HG03432 (cell line): ENCODE data around the gene CKAP4.
"Not testable (repeated sequence)": the region's sequence is repeated elsewhere in the genome, so short reads cannot be mapped to it uniquely, and the experiment has no call there.

Experiments used
- ATAC-seq: cut with Tn5 transposase; IDR thresholded peaks from one replicate; pipeline ENCODE4 v1.9.1; 2021; ENCODE audit warnings: mild to moderate bottlenecking, moderate library complexity; ENCODE audit not compliant: unreplicated experiment

Gene CKAP4, protein sequence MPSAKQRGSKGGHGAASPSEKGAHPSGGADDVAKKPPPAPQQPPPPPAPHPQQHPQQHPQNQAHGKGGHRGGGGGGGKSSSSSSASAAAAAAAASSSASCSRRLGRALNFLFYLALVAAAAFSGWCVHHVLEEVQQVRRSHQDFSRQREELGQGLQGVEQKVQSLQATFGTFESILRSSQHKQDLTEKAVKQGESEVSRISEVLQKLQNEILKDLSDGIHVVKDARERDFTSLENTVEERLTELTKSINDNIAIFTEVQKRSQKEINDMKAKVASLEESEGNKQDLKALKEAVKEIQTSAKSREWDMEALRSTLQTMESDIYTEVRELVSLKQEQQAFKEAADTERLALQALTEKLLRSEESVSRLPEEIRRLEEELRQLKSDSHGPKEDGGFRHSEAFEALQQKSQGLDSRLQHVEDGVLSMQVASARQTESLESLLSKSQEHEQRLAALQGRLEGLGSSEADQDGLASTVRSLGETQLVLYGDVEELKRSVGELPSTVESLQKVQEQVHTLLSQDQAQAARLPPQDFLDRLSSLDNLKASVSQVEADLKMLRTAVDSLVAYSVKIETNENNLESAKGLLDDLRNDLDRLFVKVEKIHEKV

DNA sequence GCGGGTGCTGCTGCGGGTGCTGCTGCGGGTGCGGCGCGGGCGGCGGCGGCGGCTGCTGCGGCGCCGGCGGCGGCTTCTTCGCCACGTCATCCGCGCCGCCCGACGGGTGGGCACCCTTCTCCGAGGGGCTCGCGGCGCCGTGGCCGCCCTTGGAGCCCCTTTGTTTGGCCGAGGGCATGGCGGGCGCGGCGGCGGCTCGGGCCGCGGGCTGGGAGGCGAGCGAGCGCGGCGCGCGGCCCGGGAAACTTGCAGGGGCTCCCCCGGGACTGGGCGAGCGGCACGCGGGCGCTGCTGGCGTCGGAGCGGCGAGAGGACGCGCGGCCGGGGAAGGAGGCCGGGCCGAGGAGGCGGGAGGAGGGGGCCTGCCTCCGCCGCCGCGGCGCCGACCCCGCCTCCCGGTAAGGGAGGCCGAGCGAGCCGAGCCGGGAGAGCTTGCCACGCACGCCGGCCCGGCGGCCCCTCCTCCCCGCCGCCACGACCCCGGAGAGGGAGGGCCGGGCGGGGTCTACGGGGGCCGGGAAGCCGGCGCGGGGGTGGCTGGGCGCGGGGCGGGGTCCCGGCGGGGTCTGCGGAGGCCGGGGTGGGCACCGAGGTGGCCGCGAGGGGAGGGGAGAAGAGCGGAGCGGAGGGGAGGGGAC, at the start of gene CKAP4:
CKAP4 (minus strand) TSS at position 347 of the 638 bp plus-strand sequence; CDS start at position 178, 169 bp downstream.
- peak; percentile 62 for ATAC-seq

DNA sequence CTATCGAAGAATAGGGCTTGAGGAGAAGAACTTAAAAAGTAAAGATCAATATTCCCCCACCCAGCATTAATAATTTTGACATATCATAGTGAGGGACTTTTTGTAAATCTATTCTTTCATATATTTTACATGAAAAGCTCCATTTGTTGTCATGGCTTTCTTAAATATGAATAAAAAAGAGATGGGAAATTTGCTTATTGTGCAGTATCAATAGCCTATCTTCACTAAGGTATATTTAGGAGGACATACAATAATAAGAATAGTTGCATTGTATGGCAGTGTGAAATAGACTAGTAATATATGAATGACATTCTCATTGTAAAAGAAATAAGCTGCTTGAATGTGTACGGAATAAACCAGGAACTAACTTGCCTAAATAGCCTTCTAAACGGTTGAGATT, 49.3 kb upstream of the CKAP4 start:
- no peak for ATAC-seq

DNA sequence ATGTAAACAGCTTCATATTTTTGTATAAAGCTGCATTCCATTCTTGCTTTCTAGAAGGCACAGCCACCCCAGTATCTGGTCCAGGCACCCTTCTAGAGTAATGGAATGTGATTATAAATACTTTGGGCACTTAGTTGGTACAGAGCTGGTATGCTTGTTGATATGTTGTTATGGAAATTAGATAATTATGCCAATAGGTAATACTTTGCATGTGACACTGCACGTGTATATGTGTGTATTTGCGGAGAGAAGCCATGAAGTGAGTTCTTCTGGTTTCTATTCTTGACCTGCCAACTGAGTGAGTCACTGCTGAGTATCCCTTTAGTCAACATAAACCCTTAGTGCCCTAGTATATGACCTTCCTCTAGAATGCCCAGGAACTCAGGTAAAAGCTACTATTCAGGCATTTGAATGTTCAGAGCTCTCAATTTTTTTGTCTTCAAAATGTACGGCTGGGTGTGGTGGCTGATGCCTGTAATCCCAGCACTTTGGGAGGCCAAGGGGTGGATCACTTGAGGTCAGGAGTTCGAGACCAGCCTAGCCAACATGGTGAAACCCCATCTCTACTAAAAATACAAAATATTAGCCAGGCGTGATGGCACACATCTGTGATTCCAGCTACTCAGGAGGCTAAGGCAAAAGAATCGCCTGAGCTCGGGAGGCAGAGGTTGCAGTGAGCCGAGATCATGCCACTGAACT, 48.5 kb upstream of the CKAP4 start:
- no peak for ATAC-seq

DNA sequence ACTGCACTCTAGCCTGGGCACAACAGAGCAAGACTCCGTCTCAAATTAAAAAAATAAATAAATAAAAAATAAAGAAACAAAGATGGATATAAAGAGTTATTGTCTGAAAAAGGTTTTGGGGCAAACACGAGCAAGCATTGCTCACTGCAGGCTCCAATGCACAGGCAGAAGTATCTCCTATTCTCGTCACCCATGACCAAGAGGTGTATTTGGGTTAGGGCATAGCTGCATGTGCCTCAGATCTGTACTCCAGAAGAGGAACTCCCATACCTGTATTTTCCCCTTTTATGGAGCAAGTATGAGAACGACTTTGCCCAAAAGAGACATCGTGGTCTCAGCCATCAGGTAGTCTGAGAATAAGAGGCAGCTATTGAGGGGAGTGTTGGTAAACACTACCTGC, 44.5 kb upstream of the CKAP4 start:
- ATAC-seq: no peak

DNA sequence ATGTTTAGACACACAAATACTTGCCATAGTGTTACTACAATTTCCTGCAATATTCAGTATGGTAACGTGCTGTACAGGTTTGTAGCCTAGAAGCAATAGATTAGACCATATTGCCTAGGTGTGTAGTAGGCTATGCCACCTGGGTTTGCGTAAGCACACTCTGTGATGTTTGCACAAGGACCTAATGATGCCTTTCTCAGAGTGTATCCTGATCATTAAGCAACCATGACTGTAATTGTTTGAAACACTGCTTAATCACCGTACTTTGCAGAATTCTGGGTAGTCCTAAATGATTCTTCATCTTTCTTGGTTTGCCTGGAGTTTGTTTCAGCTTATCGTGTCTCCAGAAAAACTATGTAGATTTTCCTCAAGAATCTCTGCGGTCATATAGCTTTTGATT, 43.5 kb upstream of the CKAP4 start:
- ATAC-seq: no peak

DNA sequence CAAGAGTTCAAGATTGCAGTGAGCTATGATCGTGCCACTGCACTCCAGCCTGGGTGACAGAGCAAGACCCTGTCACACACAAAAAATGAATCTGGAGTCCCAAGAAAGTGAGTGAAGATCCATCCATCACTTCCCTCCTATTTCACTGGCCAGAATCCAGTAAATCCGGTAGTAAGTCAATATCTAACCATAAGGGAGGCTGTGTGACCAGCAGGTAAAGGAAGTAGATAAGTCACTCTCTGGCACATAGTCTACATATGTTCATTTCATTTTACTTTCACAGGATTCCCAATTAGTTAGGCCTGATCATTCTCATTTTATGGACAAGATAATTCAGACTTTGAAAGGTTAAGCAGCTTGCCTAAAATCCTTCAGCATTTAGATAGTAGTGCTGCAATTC, 42.8 kb upstream of the CKAP4 start:
- no peak for ATAC-seq

DNA sequence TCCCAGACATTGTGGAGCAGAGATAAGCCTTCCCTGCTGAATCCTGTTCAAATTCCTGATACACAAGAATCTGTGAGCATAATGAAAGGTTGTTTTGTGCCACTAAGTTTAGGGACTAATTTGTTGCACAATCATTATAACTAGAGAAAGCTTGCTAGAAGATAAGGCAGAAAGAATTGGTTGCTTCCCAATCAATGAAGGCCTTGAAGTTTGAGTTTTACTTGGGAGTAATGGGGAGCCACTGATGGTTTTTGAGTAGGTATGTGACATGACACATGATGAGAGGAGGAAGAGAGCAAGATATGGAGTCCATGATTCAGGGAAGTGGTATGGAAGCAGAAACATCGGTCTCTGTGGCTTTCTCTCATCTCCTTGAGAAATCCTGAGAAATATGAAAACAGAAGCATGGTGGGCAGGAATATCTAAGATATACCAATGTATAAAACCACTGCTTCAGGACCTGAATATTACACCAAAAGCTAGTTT, 41.4 kb upstream of the CKAP4 start:
- no peak for ATAC-seq

DNA sequence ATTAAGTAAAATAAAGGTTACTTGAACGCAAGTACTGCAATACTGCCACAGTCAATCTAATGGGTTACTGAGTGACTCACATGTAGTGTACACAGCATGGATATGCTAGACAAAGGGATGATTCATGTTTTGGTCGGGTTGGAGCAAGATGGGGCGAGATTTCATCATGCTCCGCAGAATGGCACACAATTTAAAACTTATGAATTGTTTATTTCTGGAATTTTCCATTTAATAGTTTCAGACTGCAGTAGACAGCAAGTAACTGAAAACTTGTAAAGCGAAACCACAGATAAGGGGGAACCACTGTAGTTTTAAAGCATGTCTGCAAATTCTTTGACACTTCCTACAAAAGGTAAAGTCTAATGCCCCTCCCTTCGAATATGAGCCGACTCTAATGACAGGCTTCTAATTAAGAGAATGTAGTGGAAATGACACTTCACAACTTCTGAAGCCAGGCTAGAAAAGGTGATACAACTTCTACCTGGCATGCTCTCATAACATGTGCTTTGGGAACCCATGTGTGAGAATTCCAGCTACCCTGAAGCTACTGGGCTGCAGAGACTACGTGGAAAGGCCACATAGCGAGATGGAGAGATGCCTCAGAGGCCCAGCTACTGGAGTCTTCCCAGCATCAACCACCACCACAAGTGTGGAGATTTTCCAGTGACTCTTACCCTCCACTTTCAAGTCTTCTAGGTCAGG, 40.8 kb upstream of the CKAP4 start:
- ATAC-seq: no peak

DNA sequence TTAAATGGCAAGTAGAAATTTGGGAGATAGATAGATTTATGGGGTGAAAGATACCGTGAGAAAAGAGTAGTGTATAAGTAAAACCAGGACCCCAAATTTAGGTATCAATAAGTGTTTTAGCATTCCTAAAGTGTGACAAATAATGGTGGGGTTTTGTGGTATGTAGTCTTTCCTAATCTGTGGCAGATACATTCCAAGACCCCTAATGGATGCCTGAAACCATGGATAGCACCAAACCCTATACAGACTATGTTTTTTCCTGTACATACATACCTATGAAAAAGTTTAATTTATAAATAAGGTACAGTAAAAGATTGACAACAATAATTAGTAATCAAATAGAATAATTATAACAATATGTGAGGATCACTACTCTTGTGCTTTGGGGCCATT, 40.3 kb upstream of the CKAP4 start:
- no peak for ATAC-seq

DNA sequence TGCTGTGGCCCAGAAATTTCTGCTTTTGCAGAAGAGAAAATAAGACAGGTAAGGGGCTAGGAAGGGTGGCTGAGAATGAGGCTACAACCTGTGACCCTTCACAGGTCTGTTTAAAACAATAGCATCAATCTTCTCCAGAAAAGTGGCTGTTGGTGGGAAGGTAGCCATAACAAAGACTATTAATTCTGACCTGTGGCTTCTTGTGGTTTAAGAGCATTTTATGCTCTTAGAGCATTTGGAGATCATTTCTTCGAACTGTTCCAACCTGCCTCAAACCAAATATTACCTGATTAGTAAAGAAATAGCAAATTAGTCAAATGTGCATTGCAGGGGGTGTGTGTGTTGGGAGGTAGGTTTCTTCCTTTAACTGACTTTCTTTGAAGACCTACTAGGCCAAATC, 39.5 kb upstream of the CKAP4 start:
- ATAC-seq: no peak

DNA sequence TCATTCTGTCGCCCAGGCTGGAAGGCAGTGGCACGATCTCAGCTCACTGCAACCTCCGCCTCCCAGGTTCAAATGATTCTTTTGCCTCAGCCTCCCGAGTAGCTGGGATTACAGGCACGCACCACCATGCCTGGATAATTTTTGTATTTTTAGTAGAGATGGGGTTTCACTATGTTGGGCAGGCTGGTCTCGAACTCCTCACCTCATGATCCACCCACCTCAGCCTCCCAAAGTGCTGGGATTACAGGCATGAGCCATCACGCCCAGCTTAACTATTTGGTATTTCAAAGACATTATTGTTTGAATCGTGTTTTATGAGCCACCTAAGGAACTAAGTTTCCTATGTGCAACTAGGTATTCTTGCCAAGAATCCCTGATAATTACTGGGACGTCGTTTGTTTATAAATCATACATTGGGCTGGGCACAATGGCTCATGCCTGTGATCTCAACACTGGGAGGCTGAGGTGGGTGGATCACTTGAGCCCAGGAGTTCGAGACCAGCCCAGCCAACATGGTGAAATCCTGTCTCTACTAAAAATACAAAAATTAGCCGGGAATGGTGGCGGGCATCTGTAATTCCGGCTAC, 38.8 kb upstream of the CKAP4 start:
- ATAC-seq: not testable (repeated sequence)

DNA sequence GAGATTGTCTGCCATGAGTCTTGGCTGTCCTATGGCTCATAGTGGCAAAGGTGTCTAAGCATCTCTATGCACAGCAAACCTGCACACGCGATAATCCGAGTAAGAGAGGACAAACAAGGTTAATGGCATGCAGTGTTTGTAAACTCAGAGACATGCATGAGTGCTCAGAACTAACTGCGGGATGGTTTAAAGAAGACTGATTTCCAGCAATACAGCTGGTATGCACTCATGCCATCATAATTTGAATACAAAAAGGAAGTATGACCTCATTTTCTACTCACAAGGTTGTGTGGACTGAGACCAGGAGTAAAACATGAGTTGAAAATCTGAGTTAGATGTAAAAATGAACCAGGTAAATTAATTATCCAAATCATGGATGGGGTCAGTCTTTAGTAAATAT, 38.2 kb upstream of the CKAP4 start:
- ATAC-seq: no peak

DNA sequence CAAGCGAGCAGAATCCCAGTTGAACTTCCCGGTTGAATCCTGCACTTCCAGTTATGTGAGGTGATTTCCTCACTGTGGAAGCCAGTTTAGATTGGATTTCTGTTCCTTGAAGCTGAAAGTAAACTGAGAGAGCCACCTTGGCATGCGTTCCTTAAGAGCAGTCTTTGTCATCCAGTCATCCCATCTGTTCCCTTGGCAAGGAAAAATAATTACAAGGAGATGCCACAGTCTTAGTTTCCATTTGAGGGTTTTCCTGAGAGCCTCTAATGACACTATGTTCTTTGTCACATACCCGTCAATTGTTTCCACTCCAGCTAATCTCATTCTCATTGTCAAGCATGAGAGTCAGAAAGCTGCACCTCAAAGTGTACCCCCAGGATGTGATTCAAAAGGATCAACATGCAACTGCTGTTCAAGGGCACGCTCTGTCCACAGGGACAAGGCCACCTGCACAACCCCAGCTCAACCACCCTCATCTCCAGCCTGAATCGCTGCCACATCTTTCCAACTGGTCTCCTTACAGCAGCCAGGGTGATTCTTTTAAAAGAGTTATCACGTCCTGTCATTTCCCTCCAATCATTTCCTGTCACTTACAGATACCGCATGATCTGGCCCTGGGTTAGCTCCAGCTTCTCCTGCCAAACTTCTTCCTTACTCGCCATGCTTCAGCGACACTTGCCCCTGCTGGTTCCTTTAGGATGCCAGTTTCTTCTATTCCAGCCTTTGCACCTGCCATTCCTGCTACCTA, 36.7 kb upstream of the CKAP4 start:
- ATAC-seq: no peak

DNA sequence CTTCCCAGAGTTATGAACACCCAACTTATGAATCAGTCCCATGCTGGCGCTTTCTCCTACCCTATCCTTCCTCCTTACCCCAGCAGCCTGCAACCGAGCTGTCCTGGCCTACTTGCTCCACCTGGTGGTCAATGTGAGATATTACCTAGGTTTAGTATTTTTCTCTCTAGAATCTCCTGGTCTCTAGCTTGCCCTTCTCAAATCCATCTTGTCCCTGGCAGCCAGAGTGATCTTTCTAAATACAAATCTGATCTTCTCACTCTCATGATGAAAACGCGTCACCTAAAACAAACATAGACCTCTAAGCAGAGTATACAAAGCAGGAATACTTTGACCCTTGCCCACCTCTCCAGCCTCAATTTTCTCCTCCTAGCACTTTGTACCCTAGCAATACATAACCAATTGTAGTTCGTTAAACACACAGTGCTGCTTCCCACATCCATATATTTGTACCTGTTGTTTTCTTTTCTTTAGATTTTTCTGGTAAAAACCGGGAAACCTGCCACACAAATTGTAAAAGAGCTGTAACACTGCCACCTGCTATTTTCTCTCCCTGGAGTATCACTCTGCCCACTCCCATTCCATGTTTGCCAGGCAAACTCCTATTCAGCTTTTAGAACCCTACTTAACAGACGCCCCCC, 34.8 kb upstream of the CKAP4 start:
- ATAC-seq: peak; percentile 59

DNA sequence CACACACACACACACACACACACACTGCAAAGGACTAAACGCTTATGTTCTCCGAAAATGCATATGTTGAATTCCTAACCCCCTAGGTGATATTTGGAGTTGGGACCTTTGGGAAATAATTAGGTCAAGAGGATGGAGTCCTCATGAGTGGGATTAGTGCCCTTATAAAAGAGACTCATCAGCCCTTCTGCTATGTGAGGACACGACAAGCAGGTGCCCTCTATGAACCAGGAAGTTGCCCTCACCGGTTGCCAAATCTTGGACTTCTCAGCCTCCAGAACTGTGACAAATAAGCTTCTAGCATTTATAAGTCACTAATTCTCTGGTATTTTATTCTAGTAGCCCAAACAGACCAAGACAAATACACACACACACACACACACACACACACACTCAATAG, 34.0 kb upstream of the CKAP4 start:
- no peak for ATAC-seq

DNA sequence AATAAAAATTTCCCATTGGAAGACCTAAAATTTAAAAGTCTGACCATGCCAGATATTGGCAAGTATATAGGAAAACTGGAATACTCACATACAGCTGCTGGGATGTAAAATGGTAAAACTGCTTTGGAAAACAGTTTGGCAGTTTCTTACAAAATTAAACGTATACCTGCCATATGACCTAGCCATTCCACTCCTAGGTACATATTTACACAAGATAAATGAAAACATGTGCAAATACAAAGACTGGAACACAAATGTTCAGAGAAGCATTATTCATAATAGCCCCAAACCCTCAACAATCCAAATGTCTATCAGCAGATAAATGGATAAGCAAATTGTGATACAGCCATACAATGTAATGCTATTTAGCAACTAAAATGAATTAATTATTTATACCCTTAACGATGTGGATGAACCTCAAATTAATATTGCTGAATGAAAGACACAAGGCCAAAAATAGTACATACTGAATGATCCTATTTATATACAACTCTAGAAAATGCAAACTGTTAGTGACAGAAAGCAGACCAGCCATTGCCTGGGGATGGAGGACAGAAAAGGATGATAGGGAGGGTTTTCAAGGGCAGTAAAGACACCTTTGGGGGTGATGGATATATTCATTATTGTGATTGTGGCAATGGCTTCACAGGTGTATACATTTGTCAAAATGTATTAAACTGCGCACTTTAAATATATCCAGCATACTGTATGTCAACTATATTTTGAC, 33.4 kb upstream of the CKAP4 start:
- no peak for ATAC-seq

DNA sequence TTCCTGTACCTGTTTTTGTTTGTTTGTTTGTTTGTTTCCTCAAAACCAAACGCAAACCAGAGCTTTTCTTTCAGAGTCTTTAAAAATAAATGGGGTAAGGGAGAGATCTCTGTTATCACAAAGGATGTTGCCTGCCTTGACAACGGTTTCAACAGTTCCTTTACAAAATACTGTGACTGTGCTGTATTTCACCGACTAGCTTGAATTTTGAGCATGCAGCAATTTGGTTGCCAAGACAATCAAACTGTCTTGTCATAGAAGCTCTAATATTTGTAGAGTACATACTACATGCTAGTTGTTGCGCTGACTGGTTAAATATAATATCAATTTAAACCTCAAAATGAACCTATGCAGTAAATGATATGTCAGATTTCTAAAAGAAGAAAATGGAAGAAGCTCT, 32.3 kb upstream of the CKAP4 start:
- no peak for ATAC-seq

DNA sequence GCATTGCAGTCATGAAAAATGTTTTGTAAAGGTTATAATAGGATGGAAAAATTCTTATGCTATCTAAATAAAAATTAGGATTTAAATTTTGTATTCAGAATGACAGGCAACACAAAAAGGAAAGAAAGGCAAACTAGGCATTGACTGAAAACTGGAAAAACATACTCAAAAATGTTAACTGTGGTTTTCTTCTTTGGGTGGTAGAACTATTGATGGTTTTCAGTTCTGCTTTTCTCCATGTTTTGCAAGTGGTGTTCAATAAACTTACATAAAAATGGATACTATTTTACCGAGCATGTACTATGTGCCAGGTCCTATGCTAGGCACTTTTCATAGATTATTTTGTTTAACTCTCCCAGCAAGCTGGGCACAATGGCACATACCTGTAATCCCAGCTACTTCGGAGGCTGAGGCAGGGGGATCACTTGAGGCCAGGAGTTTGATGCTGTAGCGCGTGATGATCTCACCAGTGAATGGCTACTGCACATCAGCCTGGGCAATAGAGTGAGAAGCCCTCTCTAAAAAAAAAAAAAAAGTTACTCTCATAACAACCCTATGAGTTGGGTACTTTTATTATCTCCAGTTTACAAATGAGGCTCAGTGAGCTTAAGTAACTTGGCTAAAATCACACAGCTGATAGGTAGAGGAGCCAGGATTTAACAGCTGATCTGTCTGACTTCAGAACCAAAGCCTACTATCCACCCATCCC, 28.4 kb upstream of the CKAP4 start:
- ATAC-seq: peak; percentile 85
